ENCODE data around the gene PTTG1IP.

Gene PTTG1IP

DNA sequence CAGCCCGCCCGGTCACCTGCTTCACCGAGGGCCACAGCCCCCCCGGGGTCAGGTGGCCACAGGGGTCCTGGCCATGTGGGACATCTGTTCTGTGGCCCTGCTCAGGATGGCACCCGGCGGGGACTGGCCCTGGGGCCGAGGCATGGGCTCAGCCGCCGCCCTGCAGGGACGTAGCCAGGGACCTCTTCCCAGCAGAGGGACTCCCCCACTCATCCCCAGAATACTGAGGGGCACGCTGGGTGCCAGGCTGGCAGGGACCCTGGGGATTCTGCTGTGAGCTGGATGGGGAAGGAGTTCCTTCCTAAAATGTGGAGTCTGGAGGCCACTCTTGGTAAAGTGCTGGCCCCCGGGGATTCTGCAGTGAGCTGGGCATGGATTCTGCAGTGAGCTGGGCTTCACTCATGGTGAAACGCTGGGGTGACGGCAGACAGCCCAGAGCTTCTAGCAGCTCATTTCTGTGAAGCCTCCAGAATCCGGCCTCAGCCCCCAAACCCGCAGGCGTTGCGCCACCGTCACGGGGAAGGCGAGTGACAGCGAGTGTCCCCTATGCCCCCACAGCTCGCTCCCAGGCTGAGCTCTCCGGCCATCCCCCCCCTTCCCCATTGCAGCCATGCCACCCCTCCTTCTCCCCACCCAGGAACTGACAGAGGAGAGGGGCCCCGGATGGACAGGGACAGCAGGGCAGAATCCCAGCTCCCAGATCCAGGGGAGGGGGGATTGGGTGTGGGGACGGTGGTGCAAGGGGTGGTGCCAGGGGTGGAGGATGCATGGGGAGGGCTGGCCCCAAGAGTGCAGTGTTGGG is 45.8 kb upstream of the PTTG1IP start:
- no peak for DNase-seq
- Histone ChIP-seq H3K27ac (no peak overlapping the region), H3K9me3 (no peaks in the 10 kb centered on the region), H3K27me3 (peaks cover 0 to 31% of the 10 kb centered on the region in 2 donors), H3K4me1 (peaks cover 0 to 10% (median 3%) of the 10 kb centered on the region in 4 donors), H3K36me3 (no peaks in the 10 kb centered on the region), H3K4me3 (peak overlapping the region; percentile 30 to 34)
- intact Hi-C loops (cut with DNase I; ENCODE audit: low total_unique reads): no loop called here
- TF ChIP-seq, protein P1, sequence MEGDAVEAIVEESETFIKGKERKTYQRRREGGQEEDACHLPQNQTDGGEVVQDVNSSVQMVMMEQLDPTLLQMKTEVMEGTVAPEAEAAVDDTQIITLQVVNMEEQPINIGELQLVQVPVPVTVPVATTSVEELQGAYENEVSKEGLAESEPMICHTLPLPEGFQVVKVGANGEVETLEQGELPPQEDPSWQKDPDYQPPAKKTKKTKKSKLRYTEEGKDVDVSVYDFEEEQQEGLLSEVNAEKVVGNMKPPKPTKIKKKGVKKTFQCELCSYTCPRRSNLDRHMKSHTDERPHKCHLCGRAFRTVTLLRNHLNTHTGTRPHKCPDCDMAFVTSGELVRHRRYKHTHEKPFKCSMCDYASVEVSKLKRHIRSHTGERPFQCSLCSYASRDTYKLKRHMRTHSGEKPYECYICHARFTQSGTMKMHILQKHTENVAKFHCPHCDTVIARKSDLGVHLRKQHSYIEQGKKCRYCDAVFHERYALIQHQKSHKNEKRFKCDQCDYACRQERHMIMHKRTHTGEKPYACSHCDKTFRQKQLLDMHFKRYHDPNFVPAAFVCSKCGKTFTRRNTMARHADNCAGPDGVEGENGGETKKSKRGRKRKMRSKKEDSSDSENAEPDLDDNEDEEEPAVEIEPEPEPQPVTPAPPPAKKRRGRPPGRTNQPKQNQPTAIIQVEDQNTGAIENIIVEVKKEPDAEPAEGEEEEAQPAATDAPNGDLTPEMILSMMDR (IDR thresholded peaks at IDR 0.05): no peak

GRCh38 chr21:44918581-44919033 is 45.1 kb upstream of the PTTG1IP start:
- Histone ChIP-seq H3K27me3 (peaks cover 0 to 31% of the 10 kb centered on the region in 2 donors), H3K9me3 (no peaks in the 10 kb centered on the region), H3K36me3 (no peaks in the 10 kb centered on the region), H3K4me3 (no peak overlapping the region), H3K27ac (no peak overlapping the region), H3K4me1 (peaks cover 0 to 10% (median 3%) of the 10 kb centered on the region in 4 donors)
- intact Hi-C loops (cut with DNase I; ENCODE audit: low total_unique reads): no loop called here
- TF ChIP-seq, protein P1 (IDR thresholded peaks at IDR 0.05): no peak
- DNase-seq: no peak

- intact Hi-C loops (cut with DNase I; ENCODE audit: low total_unique reads): no loop called here
- Histone ChIP-seq H3K27ac (no peak overlapping the region), H3K9me3 (no peaks in the 10 kb centered on the region), H3K36me3 (no peaks in the 10 kb centered on the region), H3K27me3 (peaks cover 0 to 31% of the 10 kb centered on the region in 2 donors), H3K4me3 (no peak overlapping the region), H3K4me1 (peaks cover 0 to 10% (median 3%) of the 10 kb centered on the region in 4 donors)
- no peak for DNase-seq
- TF ChIP-seq, protein P1 (IDR thresholded peaks at IDR 0.05): no peak
These were observed 44.6 kb upstream of the PTTG1IP start for GRCh38 chr21:44918107-44918470.

DNA sequence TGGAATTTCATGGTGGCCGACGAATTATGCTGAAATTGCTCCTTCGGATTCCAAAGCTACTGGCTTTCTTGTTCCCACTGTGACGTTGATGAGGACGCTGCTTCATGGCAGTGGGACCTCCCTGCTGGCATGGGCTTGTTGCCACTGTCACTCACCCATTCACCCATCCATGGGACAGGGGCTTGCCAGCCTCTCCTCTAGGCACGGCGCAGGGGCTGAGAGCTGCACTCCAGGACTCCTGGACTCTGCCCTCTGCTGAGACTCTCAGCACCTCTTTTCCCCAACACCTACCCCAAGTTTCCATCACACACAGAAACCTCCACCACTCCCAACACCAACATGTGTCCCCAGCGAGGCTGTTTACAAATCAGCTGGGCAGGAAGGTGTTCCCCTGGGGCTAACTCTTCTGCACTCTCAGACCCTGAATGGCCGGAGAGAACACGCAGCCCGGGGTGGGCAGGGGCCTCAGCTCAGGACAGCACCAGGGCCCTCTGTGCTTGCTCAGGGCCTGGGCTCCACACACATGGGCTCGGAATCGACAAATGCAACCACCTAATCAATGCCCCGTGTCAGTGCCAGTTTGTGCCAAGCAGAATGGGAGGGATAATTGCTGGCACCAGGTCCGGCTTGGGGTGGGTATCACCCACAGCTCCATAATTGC is 44.1 kb upstream of the PTTG1IP start:
- no peak for DNase-seq
- Histone ChIP-seq H3K4me1 (peaks cover 0 to 10% (median 3%) of the 10 kb centered on the region in 4 donors), H3K27me3 (peaks cover 0 to 31% of the 10 kb centered on the region in 2 donors), H3K36me3 (no peaks in the 10 kb centered on the region), H3K9me3 (no peaks in the 10 kb centered on the region), H3K4me3 (no peak overlapping the region), H3K27ac (no peak overlapping the region)
- TF ChIP-seq, protein P1 (IDR thresholded peaks at IDR 0.05): no peak
- intact Hi-C loops (cut with DNase I; ENCODE audit: low total_unique reads): no loop called here

DNA sequence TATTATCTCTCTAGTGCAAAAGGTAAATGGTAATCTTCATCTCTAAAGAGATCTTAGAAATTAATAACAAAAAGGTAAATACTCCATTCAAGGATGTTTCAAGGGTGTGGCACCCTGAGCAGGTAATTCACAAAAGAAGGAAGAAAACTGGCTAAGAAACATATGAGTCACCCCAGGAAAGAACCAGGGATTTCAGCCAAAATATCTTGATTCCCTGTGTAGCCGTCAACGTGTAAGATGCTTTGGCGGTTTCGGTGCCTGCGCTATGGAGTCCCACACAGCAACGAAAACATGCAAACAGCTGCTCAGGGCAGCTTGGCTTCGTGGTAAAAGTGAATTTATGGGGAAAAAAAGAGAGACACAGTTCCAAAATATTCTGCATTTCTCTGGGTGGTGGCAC is 43.5 kb upstream of the PTTG1IP start:
- H3K27me3 ChIP-seq: peaks cover 0 to 31% of the 10 kb centered on the region in 2 donors
- no peaks in the 10 kb centered on the region for H3K36me3 ChIP-seq
- no peak overlapping the region for H3K27ac ChIP-seq
- H3K9me3 ChIP-seq: no peaks in the 10 kb centered on the region
- peaks cover 0 to 16% (median 5%) of the 10 kb centered on the region in 4 donors for H3K4me1 ChIP-seq
- intact Hi-C loops (cut with DNase I; ENCODE audit: low total_unique reads): no loop called here
- TF ChIP-seq, protein P1 (IDR thresholded peaks at IDR 0.05): no peak
- H3K4me3 ChIP-seq: no peak overlapping the region
- no peak for DNase-seq

Data from tibial artery (tissue), 4 donors.